NCI-H2227 (cell line): Measurements from ENCODE around the gene TTC3.
A peak's percentile ranks its signal among the peaks of the same experiment; 100 is the strongest.
"Not testable (repeated sequence)": the region's sequence is repeated elsewhere in the genome, so short reads cannot be mapped to it uniquely, and the experiment has no call there.

ENCODE experiments used
- DNase-seq: peaks from one replicate; lab custom pipeline; 2025; ENCODE audit not compliant: unreplicated experiment; lab: John Stamatoyannopoulos, UW

TTC3 gene

GRCh38 chr21:37072988-37073416 is at the start of gene TTC3, which contains the start of gene PIGP:
Gene TTC3, plus strand, starts transcription at chr21:37073254. Its CDS starts 14,004 bp downstream, at chr21:37087258.
Gene PIGP, minus strand, starts transcription at chr21:37073071. Its CDS starts 556 bp downstream, at chr21:37072515.
- peak; percentile 98 for DNase-seq

DNA sequence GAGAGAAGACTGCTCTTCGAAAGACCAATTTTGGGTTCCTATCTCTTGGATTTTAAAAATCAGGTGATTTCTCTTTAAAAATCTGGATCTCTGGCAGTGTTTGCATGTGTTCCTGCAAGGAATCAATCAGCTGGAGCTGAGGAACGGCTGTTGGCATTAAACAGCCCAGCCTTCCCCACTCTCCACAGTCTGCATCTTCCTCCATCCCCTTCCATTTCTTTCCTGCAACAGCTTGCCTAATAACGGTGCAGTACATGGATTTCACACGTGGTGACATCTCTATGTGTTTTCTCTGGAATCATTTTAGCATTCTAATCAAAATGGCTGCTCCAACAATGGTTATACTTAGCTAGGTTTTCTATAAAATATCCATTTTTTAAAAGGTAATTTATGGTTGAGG is 46.6 kb upstream of the TTC3 start:
- DNase-seq = peak; percentile 31

DNA sequence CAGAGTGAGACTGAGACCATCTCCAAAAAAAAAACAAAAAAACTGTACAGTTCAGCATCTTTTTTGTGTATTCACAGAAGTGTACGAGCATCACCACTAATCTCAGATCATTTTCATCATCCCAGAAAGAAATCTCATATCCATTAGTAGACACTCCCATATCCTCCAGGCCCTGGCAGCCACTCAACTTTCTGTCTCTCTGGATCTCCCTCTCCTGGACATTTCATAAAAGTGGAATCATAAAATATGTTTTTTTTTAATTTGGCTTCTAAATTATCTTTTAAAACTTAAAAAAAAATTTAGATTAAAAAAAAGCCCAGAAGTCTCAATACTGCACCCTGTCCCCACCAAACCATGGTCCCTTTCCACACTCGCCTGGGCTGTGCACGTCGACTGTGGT is 44.5 kb upstream of the TTC3 start:
- no peak for DNase-seq

- DNase-seq = no peak
Observed at GRCh38 chr21:37030864-37031263, 42.2 kb upstream of the TTC3 start.

DNA sequence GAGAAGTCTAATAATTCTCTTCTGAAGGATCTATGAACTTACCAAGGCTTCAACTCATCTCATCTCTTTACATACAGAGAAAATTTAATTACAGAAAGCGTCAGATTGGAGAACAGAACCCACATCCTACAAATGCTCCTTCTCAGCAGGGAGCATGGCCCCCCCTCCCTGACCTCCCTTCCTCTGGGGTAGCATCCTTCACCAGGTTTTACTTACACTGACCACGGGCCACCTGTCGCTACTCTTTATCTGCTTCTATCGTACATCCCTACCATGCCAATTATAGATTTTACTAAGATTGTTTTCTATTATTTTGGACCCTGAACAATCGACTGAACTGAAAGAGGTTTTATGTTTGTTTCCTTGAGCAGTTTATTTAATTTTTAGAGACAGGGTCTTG is 40.8 kb upstream of the TTC3 start:
- no peak for DNase-seq

DNA sequence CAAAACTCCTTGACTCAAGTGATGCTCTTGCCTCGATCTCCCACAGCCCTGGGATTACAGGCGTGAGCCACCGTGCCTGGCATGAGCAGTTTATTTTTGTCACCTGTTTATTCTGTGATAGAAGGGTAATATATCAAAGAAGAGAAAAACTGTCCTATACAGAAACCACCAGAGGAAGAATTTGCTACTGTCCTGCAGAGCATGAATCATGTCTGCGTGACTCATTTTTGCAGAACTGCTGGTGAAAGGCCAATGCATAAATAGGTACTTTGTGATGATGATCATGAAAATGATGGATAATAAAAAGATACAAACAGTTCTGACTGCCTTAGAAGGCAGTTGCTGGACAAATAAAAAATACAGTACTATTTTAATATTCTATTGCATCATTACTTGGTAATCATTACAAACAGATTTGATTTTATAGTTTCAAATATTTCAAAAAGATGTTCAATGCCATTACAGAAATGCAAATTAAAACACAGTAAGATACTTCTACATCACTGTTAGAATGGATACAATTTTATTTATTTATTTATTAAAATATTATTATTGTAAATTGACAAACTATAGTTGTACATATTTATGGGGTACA is 40.1 kb upstream of the TTC3 start:
- no peak for DNase-seq

GRCh38 chr21:37034394-37034793 is 38.7 kb upstream of the TTC3 start:
- not testable (repeated sequence) for DNase-seq

GRCh38 chr21:37036177-37036576 is 36.9 kb upstream of the TTC3 start:
- DNase-seq = no peak

DNA sequence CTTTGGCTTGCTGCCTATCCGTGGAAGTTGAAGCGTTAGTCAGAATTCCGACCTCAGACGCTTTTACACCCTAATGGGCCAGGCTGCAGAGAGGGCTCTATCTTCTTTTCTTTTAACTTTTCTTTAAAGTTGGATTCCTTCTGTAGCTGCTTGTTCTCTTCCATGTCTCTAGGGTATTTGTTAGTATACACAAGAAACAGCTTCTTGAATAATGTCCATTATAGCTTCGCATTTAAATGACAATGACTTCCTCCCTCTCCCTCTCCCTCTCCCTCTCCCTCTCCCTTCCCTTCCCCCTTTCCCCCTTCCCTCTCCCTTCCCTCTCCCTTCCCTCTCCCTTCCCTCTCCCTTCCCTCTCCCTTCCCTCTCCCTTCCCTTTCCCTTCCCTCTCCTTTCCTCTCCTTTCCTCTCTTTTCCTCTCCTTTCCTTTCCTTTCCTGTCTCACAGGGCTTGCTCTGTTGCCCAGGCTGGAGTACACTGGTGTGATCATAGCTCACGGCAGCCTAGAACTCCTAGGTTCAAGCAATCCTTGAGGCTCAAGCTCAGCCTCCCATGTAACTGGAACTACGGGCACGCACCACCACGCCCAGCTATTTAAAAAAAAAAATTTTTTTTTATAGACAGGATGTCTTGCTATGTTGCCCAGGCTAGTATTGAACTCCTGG is 33.5 kb upstream of the TTC3 start:
- DNase-seq = no peak

DNA sequence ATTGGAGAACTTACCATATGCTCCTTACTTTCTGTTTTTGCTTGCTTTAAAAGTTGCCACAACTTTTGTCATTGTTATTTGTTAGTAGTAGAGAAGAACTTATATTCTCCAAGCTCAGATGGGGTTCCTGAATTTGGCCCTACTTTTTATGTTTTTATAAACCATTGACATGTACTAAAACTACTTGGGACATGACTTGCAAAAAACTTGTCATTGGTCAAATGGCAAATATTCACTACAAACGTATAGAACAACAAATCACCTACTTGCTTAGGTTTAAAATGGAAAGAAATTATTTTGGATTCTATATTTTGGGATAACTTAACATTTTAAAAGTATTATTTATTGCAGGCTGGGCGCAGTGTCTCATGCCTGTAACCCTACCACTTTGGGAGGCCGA is 32.8 kb upstream of the TTC3 start:
- DNase-seq = no peak

DNA sequence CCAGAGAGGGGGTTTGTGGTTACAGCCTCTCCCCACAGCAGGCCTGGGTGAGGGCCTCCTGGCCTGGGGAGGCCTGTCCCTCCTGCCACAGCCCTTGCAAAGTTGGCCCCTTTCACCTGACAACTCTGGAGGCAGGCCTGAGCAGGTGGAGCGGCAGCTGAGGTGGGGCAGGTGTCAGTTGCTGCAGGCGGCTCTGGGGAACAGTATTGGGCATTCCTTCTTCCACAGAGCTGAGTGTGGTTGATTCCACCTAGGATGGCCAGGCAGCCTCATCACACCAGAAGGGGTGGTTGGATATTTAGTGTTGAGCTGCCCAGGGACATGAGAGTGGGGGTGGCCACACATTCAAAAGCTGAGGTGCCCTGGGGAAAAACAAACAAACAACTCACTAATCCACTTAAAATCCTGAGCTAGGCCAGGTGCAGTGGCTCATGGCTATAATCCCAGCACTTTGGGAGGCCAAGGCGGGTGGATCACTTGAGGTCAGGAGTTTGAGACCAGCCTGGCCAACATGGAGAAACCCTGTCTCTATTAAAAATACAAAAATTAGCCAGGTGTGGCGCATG is 31.3 kb upstream of the TTC3 start:
- no peak for DNase-seq

GRCh38 chr21:37043818-37044217 is 29.2 kb upstream of the TTC3 start:
- no peak for DNase-seq

DNA sequence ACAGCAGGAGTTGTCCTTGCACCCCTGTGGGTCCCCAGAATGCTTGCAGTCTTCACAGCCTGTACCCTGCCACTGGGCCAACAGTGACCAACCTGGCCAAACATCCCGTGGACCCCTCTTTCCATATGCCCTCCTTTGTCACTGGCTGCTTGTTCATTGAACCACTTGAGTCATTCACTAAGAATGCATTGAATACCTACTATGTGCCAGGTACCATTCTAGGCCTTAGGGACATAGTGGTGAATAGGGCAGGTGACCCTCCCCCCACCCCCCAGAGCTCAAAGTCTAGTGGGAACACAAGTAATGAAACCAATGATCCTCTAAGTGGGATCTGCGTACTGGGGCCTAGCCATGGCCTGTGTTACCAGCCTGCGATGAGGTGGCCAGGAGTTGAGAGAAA is 28.4 kb upstream of the TTC3 start:
- no peak for DNase-seq

GRCh38 chr21:37045149-37045548 is 27.9 kb upstream of the TTC3 start:
- no peak for DNase-seq

DNA sequence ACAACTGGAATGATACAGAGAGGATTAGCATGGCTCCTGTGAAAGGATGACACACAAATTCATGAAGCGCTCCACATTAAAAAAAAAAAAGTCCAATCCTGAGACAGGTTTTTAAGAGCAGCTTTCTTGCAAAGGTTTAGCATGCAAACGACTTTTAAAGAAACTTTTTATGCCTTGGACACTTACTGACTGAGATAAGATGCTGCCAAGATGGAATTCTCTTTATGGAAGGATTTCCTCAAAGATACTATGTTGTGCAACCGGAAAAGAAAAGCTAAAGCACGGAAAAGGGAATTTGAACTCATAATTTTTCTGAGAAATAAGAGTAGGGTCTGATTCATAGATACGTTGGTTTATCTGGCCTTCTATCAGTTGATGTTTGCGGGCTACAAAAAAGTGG is 27.5 kb upstream of the TTC3 start:
- DNase-seq = no peak

- no peak for DNase-seq
Observed at GRCh38 chr21:37047079-37047478, 26.0 kb upstream of the TTC3 start.

GRCh38 chr21:37049741-37050140 is 23.3 kb upstream of the TTC3 start:
- not testable (repeated sequence) for DNase-seq

DNA sequence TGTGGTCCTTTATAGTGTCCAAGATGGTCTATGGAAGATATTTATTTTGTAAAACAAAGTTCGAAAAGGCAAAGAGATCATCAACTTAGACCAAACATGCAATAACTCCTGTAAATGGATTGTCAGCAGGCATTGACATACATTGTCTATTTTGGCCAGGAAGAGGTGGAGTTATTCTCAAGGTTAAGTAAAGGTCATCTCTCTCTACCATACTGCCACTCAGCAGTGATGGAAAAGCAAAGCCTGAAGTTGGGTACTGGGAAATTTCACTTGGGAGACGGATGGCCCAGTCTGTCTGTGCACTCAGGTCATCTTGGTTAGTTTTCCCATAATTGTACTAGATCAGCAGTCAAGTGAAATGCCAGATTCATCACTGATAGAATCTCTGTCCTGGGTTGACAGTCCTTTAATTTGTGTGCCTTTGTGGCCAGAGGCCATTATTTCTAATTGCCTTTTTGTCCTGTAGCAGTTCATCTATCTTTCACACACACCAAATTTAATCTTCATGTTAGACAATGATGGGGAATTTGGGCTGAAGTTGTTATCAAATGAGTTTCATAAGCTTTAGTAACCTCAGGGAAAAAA is 17.7 kb upstream of the TTC3 start:
- DNase-seq = no peak

DNA sequence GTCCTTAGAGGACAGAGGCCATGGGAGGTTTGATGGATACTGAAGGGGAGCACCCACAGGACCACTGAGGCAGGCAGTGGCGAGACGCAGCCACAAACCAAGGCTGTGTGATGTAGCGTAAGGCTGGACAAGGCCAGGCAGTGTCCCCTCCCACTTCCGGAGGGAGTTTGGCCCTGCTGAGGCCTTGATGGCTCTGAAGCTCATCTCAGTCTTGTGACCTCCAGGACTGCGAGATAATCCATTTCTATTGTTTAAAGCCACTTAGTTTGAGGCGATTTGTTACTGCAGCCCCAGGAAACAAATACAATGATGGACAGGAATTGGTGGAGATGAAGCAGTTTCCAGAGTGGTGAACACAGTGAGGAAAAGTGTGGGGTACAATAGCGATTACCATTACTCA is 15.4 kb upstream of the TTC3 start:
- no peak for DNase-seq

- DNase-seq = no peak
Observed at GRCh38 chr21:37058261-37058660, 14.8 kb upstream of the TTC3 start.

DNA sequence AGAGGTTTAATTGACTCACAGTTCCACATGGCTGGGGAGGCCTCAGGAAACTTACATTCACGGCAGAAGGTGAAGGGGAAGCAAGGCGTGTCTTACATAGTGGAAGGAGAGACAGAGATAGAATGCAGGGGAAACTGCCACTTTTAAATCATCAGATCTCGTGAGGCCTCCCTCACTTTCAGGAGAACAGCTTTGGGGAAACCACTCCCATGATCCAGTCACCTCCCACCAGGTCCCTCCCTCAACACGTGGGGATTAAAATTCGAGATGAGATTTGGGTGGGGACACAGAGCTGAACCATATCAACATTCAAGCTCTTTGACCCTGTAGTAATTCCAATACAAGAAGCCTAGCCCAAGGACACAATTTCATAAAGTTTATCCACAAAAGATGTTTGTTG is 13.9 kb upstream of the TTC3 start:
- DNase-seq = no peak

DNA sequence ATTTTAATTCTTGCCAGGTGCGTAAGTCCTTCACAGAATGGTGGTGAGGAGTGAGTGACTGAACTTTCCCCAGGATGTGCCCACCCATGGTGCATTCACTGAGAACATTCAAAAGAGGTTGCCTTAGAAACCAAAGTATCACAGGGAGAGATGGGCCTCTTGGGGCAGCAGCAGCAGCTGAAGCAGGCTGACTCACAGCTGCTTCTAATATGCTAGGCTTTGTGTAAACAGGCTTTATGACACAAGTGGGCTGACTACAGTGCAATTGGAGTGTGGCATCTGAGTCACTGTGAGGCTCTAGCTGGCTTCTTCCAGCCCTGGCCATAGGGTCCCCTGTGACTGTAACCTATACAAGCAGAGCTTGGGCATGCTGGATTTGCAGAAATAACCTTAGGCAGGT is 12.8 kb upstream of the TTC3 start:
- peak; percentile 91 for DNase-seq
